Measurements from ENCODE around the gene FNDC5. TPM values are rescaled to one million over a fixed set of nuclear protein-coding genes. Genes with fewer than 3 reads are reported as not detected.

Gene FNDC5
- polyA plus RNA-seq, 1 of the 3 experiments (the other 2 are of a cell fraction) = 0.59 TPM

DNA sequence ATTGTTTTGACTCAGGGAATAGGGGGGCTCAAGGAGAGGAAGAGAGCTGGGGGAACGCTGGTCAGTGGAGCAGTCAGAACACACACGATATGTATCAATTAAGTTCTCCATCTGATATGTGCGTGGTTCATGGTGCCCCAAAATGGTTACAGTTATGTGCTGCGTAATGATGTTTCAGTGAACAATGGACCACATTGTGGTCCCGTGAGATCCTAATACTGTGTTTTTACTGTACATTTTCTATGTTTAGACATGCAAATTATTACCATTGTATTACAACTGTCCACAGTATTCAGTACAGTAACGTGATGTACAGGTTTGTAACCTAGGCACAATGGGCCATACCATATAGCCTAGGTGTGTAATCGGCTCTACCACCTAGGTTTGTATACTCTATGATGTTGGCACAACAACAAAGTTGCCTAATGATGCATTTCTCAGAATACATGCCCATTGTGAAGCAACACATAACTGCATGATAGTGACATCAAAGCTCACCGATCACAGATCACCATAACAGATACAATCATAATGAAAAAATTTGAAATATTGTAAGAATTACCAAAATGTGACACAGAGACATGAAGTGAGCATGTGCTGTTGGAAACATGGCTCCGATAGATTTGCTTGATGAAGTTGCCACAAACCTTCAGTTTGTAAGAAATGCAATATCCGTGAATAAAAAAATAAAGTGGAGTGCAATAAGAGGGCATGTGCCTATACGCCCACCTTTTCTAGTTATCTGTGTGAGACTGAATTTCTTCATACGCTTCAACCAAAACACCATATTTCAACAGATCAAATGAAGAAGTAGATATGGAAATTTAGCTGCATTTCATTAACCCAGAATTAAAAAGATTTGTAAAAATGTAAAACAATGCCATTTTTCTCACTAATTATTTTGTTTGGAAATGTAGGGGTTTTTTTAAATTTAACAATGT is 45.3 kb upstream of the FNDC5 start (continued):
- TF ChIP-seq, protein P1, sequence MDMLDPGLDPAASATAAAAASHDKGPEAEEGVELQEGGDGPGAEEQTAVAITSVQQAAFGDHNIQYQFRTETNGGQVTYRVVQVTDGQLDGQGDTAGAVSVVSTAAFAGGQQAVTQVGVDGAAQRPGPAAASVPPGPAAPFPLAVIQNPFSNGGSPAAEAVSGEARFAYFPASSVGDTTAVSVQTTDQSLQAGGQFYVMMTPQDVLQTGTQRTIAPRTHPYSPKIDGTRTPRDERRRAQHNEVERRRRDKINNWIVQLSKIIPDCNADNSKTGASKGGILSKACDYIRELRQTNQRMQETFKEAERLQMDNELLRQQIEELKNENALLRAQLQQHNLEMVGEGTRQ (IDR thresholded peaks at IDR 0.05; ENCODE audit: borderline replicate concordance, low read depth, low read length) = no peak
- TF ChIP-seq SMC3 (IDR thresholded peaks at IDR 0.05; ENCODE audit: low read depth, low read length) = no peak
- no peak for TF ChIP-seq EP300 (IDR thresholded peaks at IDR 0.05; ENCODE audit: borderline replicate concordance in 1 of 2, low read depth in 1 of 2, low read length in 1 of 2)
- TF ChIP-seq RCOR1 (IDR thresholded peaks at IDR 0.05; ENCODE audit: low read length) = no peak
- TF ChIP-seq, protein P2, sequence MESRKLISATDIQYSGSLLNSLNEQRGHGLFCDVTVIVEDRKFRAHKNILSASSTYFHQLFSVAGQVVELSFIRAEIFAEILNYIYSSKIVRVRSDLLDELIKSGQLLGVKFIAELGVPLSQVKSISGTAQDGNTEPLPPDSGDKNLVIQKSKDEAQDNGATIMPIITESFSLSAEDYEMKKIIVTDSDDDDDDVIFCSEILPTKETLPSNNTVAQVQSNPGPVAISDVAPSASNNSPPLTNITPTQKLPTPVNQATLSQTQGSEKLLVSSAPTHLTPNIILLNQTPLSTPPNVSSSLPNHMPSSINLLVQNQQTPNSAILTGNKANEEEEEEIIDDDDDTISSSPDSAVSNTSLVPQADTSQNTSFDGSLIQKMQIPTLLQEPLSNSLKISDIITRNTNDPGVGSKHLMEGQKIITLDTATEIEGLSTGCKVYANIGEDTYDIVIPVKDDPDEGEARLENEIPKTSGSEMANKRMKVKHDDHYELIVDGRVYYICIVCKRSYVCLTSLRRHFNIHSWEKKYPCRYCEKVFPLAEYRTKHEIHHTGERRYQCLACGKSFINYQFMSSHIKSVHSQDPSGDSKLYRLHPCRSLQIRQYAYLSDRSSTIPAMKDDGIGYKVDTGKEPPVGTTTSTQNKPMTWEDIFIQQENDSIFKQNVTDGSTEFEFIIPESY (IDR thresholded peaks at IDR 0.05; ENCODE audit: borderline replicate concordance, low read depth) = no peak
- TF ChIP-seq, protein P3, sequence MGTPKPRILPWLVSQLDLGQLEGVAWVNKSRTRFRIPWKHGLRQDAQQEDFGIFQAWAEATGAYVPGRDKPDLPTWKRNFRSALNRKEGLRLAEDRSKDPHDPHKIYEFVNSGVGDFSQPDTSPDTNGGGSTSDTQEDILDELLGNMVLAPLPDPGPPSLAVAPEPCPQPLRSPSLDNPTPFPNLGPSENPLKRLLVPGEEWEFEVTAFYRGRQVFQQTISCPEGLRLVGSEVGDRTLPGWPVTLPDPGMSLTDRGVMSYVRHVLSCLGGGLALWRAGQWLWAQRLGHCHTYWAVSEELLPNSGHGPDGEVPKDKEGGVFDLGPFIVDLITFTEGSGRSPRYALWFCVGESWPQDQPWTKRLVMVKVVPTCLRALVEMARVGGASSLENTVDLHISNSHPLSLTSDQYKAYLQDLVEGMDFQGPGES (IDR thresholded peaks at IDR 0.05; ENCODE audit: low read depth, low read length) = no peak
- no peak for TF ChIP-seq CHD2 (IDR thresholded peaks at IDR 0.05; ENCODE audit: low read length, partially characterized antibody)

DNA sequence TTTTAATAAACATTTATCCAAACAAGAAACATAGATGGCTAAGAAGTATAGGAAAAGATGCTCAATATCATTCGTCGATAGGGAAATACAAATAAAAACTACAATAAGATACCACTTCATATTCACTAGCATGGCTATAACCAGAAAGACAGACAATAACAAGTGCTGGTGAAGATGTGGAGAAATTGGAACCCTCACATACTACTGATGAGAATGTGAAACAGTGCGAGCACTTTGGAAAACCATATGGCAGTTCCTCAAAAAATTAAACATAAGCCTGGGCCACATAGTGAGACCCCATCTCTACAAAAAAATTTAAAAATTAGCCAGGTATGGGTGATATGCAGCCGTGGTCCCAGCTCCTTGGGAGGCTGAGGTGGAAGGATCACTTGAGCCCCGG is 39.6 kb upstream of the FNDC5 start:
- no peak for DNase-seq
- Histone ChIP-seq H3F3A (replicated peaks; ENCODE audit: insufficient read depth) (peaks cover 4% of the 10 kb centered on the region), H3K4me3 (ENCODE audit: low read depth in 2 of 2, low read length in 1 of 2) (no peak overlapping the region), H3K9me2 (no peaks in the 10 kb centered on the region), H4K20me1 (ENCODE audit: insufficient read depth) (no peaks in the 10 kb centered on the region), H3K4me2 (no peak overlapping the region), H3K9ac (no peak overlapping the region), H3K9me3 (no peaks in the 10 kb centered on the region), H3K4me1 (ENCODE audit: control insufficient read depth in 1 of 2, insufficient read depth in 2 of 2, low read depth in 1 of 2, low read length in 1 of 2) (no peaks in the 10 kb centered on the region), H3K27ac (ENCODE audit: low read depth in 2 of 2, low read length in 1 of 2) (no peak overlapping the region), H3K79me2 (ENCODE audit: insufficient read depth) (no peaks in the 10 kb centered on the region), H3K27me3 (ENCODE audit: insufficient read depth) (no peaks in the 10 kb centered on the region), H2AFZ (ENCODE audit: low read depth) (no peak overlapping the region), H3K36me3 (replicated peaks in 1 of 2; ENCODE audit: control insufficient read depth in 1 of 2, insufficient read depth in 2 of 2, low read length in 1 of 2) (no peaks in the 10 kb centered on the region)
- CTCF ChIA-PET = no interaction called here
- POLR2A ChIA-PET = no interaction called here
- TF ChIP-seq, protein P4, sequence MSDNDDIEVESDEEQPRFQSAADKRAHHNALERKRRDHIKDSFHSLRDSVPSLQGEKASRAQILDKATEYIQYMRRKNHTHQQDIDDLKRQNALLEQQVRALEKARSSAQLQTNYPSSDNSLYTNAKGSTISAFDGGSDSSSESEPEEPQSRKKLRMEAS (IDR thresholded peaks at IDR 0.05; ENCODE audit: low read depth) = no peak
- TF ChIP-seq GABPA (IDR thresholded peaks at IDR 0.05; ENCODE audit: low read depth) (no peak), SMC3 (IDR thresholded peaks at IDR 0.05; ENCODE audit: low read depth, low read length) (no peak), TCF12 (IDR thresholded peaks at IDR 0.05) (no peak), MXI1 (IDR thresholded peaks at IDR 0.05; ENCODE audit: low read depth, low read length) (no peak)
- TF ChIP-seq, protein P5, sequence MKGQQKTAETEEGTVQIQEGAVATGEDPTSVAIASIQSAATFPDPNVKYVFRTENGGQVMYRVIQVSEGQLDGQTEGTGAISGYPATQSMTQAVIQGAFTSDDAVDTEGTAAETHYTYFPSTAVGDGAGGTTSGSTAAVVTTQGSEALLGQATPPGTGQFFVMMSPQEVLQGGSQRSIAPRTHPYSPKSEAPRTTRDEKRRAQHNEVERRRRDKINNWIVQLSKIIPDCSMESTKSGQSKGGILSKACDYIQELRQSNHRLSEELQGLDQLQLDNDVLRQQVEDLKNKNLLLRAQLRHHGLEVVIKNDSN (IDR thresholded peaks at IDR 0.05; ENCODE audit: borderline replicate concordance, low read depth) = no peak
- TF ChIP-seq, protein P3 (IDR thresholded peaks at IDR 0.05; ENCODE audit: low read depth, low read length) = no peak
- 60% methylated on average over 5 of the region's 5 CpGs for WGBS (ENCODE audit: low lambda C conversion rate)

Data from SK-N-SH (cell line).